A673 (cell line): ENCODE results near the gene ZNF487.

Source experiments
- EZH2 ChIP-seq: fragments of 200-600 bp; sonication (generic); IDR thresholded peaks from 2 replicates; pipeline ENCODE4 v1.6.1; 2017; ENCODE audit warnings: borderline replicate concordance, low read depth, mild to moderate bottlenecking, mixed read lengths, antibody characterized with exemption, low read length; ENCODE audit not compliant: poor library complexity, severe bottlenecking
- TF ChIP-seq, protein P1 (sequence below): fragments of 300-800, 200-600 bp; sonication (generic); conservative IDR thresholded peaks from 2 replicates; pipeline ENCODE4 v1.5.1; 2017; ENCODE audit warnings: low read depth, mild to moderate bottlenecking, antibody characterized with exemption, low read length, moderate library complexity, mixed read lengths

- TF ChIP-seq, protein P1, sequence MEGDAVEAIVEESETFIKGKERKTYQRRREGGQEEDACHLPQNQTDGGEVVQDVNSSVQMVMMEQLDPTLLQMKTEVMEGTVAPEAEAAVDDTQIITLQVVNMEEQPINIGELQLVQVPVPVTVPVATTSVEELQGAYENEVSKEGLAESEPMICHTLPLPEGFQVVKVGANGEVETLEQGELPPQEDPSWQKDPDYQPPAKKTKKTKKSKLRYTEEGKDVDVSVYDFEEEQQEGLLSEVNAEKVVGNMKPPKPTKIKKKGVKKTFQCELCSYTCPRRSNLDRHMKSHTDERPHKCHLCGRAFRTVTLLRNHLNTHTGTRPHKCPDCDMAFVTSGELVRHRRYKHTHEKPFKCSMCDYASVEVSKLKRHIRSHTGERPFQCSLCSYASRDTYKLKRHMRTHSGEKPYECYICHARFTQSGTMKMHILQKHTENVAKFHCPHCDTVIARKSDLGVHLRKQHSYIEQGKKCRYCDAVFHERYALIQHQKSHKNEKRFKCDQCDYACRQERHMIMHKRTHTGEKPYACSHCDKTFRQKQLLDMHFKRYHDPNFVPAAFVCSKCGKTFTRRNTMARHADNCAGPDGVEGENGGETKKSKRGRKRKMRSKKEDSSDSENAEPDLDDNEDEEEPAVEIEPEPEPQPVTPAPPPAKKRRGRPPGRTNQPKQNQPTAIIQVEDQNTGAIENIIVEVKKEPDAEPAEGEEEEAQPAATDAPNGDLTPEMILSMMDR, result no peak
- TF ChIP-seq EZH2, result no peak
Measured at GRCh38 chr10:43417950-43418768, 18.8 kb upstream of the ZNF487 start.
